HG02884 (cell line): ENCODE data around the gene ZNF568.

Source experiments
- ATAC-seq: cut with Tn5 transposase; IDR thresholded peaks from one replicate; pipeline ENCODE4 v1.9.1; 2021; ENCODE audit warnings: mild to moderate bottlenecking, moderate library complexity; ENCODE audit not compliant: unreplicated experiment

ZNF568 gene

GRCh38 chr19:36997843-36998235 lies 81.7 kb downstream of the ZNF568 start:
- no peak for ATAC-seq

- ATAC-seq, result no peak
Observed at GRCh38 chr19:36999313-36999712, 83.2 kb downstream of the ZNF568 start.

GRCh38 chr19:37007587-37008220 lies 91.6 kb downstream of the ZNF568 start:
- no peak for ATAC-seq

- no peak for ATAC-seq
Observed at GRCh38 chr19:37009871-37010270, 93.7 kb downstream of the ZNF568 start.

- ATAC-seq, result no peak
Observed at GRCh38 chr19:37012093-37012745, 96.1 kb downstream of the ZNF568 start.

GRCh38 chr19:37014456-37014855 lies 98.3 kb downstream of the ZNF568 start:
- no peak for ATAC-seq

- ATAC-seq, result no peak
Observed at GRCh38 chr19:37045140-37045539, 129.0 kb downstream of the ZNF568 start.
